ENCODE results near the gene ARHGAP29.

The ARHGAP29 gene

DNA sequence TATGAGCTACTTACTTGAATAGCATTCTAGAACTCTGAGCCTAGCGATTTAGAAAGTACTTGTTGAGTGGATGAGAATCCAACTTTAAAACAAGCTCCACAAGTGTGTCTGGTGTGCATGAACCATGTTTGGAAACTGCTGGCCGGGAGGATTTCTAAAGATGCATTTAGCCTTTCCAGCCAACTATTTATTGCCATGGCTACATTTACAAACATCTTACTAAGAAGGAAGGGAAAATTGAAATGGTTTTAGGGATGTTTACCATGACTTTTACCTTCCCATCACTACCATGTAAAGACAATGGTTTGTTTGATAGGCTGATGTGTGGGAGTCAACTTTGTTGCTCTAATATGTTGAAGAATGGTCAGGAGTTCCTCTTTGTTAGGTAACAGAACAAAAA is 37.7 kb upstream of the ARHGAP29 start:
- no CpG with 5 or more reads among the region's 2 CpGs for WGBS (ENCODE audit: extremely low coverage, insufficient coverage, insufficient read length)

GRCh38 chr1:94274561-94274960 is 37.2 kb upstream of the ARHGAP29 start:
- Histone ChIP-seq H2AFZ (ENCODE audit: insufficient read depth, low read length, poor library complexity) (no peak overlapping the region), H3K4me2 (ENCODE audit: low read length) (no peak overlapping the region), H3K27me3 (ENCODE audit: insufficient read depth, low read length) (no peaks in the 10 kb centered on the region), H3K9ac (ENCODE audit: low read length) (no peak overlapping the region), H4K91ac (ENCODE audit: low read depth, low read length) (no peak overlapping the region), H4K12ac (ENCODE audit: low read depth, low read length) (no peak overlapping the region), H3K79me1 (ENCODE audit: low read length) (no peaks in the 10 kb centered on the region), H3K79me2 (ENCODE audit: control insufficient read depth, insufficient read depth, low read length, poor library complexity) (no peaks in the 10 kb centered on the region), H4K8ac (ENCODE audit: low read depth, low read length) (no peak overlapping the region), H3K9me3 (ENCODE audit: insufficient read depth, low read depth, low read length) (no peaks in the 10 kb centered on the region), H3K27ac (ENCODE audit: low read depth, low read length) (no peak overlapping the region), H3K14ac (ENCODE audit: low read length) (no peak overlapping the region), H3K36me3 (ENCODE audit: control insufficient read depth in 1 of 2, insufficient read depth in 2 of 2, low read length in 2 of 2) (no peaks in the 10 kb centered on the region), H3K18ac (ENCODE audit: low read length) (no peak overlapping the region), H3K4me3 (ENCODE audit: low read depth, low read length) (no peak overlapping the region), H2BK5ac (ENCODE audit: low read depth, low read length, poor library complexity) (no peak overlapping the region), H2AK5ac (ENCODE audit: low read length) (no peak overlapping the region), H2BK12ac (ENCODE audit: low read length) (no peak overlapping the region), H3K4me1 (ENCODE audit: control insufficient read depth in 1 of 2, insufficient read depth in 2 of 2, low read length in 2 of 2) (no peaks in the 10 kb centered on the region), H3K4ac (ENCODE audit: low read depth, low read length) (no peak overlapping the region), H2BK120ac (ENCODE audit: insufficient read depth, low read length, poor library complexity) (no peak overlapping the region), H3K23ac (ENCODE audit: low read length) (no peak overlapping the region)
- WGBS (ENCODE audit: extremely low coverage, insufficient coverage, insufficient read length): no CpG with 5 or more reads among the region's 2 CpGs
- DNase-seq: no peak

More for the DNA sequence above, 37.7 kb upstream of the ARHGAP29 start:
- Histone ChIP-seq H3K18ac (ENCODE audit: low read length) (no peak overlapping the region), H3K9me3 (ENCODE audit: insufficient read depth, low read depth, low read length) (no peaks in the 10 kb centered on the region), H2AFZ (ENCODE audit: insufficient read depth, low read length, poor library complexity) (no peak overlapping the region), H4K8ac (ENCODE audit: low read depth, low read length) (no peak overlapping the region), H3K9ac (ENCODE audit: low read length) (no peak overlapping the region), H2BK120ac (ENCODE audit: insufficient read depth, low read length, poor library complexity) (no peak overlapping the region), H3K36me3 (ENCODE audit: control insufficient read depth in 1 of 2, insufficient read depth in 2 of 2, low read length in 2 of 2) (no peaks in the 10 kb centered on the region), H2AK5ac (ENCODE audit: low read length) (no peak overlapping the region), H3K4me2 (ENCODE audit: low read length) (no peak overlapping the region), H4K91ac (ENCODE audit: low read depth, low read length) (no peak overlapping the region), H3K79me1 (ENCODE audit: low read length) (no peaks in the 10 kb centered on the region), H2BK5ac (ENCODE audit: low read depth, low read length, poor library complexity) (no peak overlapping the region), H3K23ac (ENCODE audit: low read length) (no peak overlapping the region), H3K14ac (ENCODE audit: low read length) (no peak overlapping the region), H3K4ac (ENCODE audit: low read depth, low read length) (no peak overlapping the region), H2BK12ac (ENCODE audit: low read length) (no peak overlapping the region), H3K27me3 (ENCODE audit: insufficient read depth, low read length) (no peaks in the 10 kb centered on the region), H3K27ac (ENCODE audit: low read depth, low read length) (no peak overlapping the region), H3K79me2 (ENCODE audit: control insufficient read depth, insufficient read depth, low read length, poor library complexity) (no peaks in the 10 kb centered on the region), H3K4me1 (ENCODE audit: control insufficient read depth in 1 of 2, insufficient read depth in 2 of 2, low read length in 2 of 2) (no peaks in the 10 kb centered on the region), H3K4me3 (ENCODE audit: low read depth, low read length) (no peak overlapping the region), H4K12ac (ENCODE audit: low read depth, low read length) (no peak overlapping the region)
- no peak for DNase-seq

- Histone ChIP-seq H3K27ac (ENCODE audit: low read depth, low read length) (no peak overlapping the region), H3K4ac (ENCODE audit: low read depth, low read length) (no peak overlapping the region), H3K9me3 (ENCODE audit: insufficient read depth, low read depth, low read length) (no peaks in the 10 kb centered on the region), H2AK5ac (ENCODE audit: low read length) (no peak overlapping the region), H2BK120ac (ENCODE audit: insufficient read depth, low read length, poor library complexity) (no peak overlapping the region), H3K79me2 (ENCODE audit: control insufficient read depth, insufficient read depth, low read length, poor library complexity) (no peaks in the 10 kb centered on the region), H3K14ac (ENCODE audit: low read length) (no peak overlapping the region), H3K27me3 (ENCODE audit: insufficient read depth, low read length) (no peaks in the 10 kb centered on the region), H2AFZ (ENCODE audit: insufficient read depth, low read length, poor library complexity) (no peak overlapping the region), H3K79me1 (ENCODE audit: low read length) (no peaks in the 10 kb centered on the region), H2BK12ac (ENCODE audit: low read length) (no peak overlapping the region), H3K4me1 (ENCODE audit: control insufficient read depth in 1 of 2, insufficient read depth in 2 of 2, low read length in 2 of 2) (no peaks in the 10 kb centered on the region), H2BK5ac (ENCODE audit: low read depth, low read length, poor library complexity) (no peak overlapping the region), H3K23ac (ENCODE audit: low read length) (no peak overlapping the region), H3K9ac (ENCODE audit: low read length) (no peak overlapping the region), H4K91ac (ENCODE audit: low read depth, low read length) (no peak overlapping the region), H3K4me2 (ENCODE audit: low read length) (no peak overlapping the region), H3K36me3 (ENCODE audit: control insufficient read depth in 1 of 2, insufficient read depth in 2 of 2, low read length in 2 of 2) (no peaks in the 10 kb centered on the region), H4K12ac (ENCODE audit: low read depth, low read length) (no peak overlapping the region), H3K18ac (ENCODE audit: low read length) (no peak overlapping the region), H4K8ac (ENCODE audit: low read depth, low read length) (no peak overlapping the region), H3K4me3 (ENCODE audit: low read depth, low read length) (no peak overlapping the region)
- DNase-seq: no peak
- WGBS (ENCODE audit: extremely low coverage, insufficient coverage, insufficient read length): no CpG with 5 or more reads among the region's 4 CpGs
Observed at GRCh38 chr1:94273111-94273510, 35.7 kb upstream of the ARHGAP29 start.

GRCh38 chr1:94272388-94272787 is 35.0 kb upstream of the ARHGAP29 start:
- Histone ChIP-seq H2BK5ac (ENCODE audit: low read depth, low read length, poor library complexity) (no peak overlapping the region), H3K79me2 (ENCODE audit: control insufficient read depth, insufficient read depth, low read length, poor library complexity) (no peaks in the 10 kb centered on the region), H3K14ac (ENCODE audit: low read length) (no peak overlapping the region), H3K9ac (ENCODE audit: low read length) (no peak overlapping the region), H2AFZ (ENCODE audit: insufficient read depth, low read length, poor library complexity) (no peak overlapping the region), H3K9me3 (ENCODE audit: insufficient read depth, low read depth, low read length) (no peaks in the 10 kb centered on the region), H2BK120ac (ENCODE audit: insufficient read depth, low read length, poor library complexity) (no peak overlapping the region), H3K79me1 (ENCODE audit: low read length) (no peaks in the 10 kb centered on the region), H3K4ac (ENCODE audit: low read depth, low read length) (no peak overlapping the region), H2BK12ac (ENCODE audit: low read length) (no peak overlapping the region), H4K12ac (ENCODE audit: low read depth, low read length) (no peak overlapping the region), H3K27ac (ENCODE audit: low read depth, low read length) (no peak overlapping the region), H4K91ac (ENCODE audit: low read depth, low read length) (no peak overlapping the region), H3K4me2 (ENCODE audit: low read length) (no peak overlapping the region), H3K4me1 (ENCODE audit: control insufficient read depth in 1 of 2, insufficient read depth in 2 of 2, low read length in 2 of 2) (no peaks in the 10 kb centered on the region), H4K8ac (ENCODE audit: low read depth, low read length) (no peak overlapping the region), H3K27me3 (ENCODE audit: insufficient read depth, low read length) (no peaks in the 10 kb centered on the region), H3K23ac (ENCODE audit: low read length) (no peak overlapping the region), H2AK5ac (ENCODE audit: low read length) (no peak overlapping the region), H3K4me3 (ENCODE audit: low read depth, low read length) (no peak overlapping the region), H3K18ac (ENCODE audit: low read length) (no peak overlapping the region), H3K36me3 (ENCODE audit: control insufficient read depth in 1 of 2, insufficient read depth in 2 of 2, low read length in 2 of 2) (no peaks in the 10 kb centered on the region)
- no CpG with 5 or more reads among the region's 1 CpG for whole genome bisulfite sequencing (ENCODE audit: extremely low coverage, insufficient coverage, insufficient read length)
- no peak for DNase-seq
